Tibial artery (tissue), 4 donors: ENCODE data around the gene IFNGR1.

Experiments
- DNase-seq, 2 donors: peaks; one replicate each; pipeline ENCODE4 v3.0.0-alpha.2; 2019
- H3K27ac ChIP-seq, 2 donors: fragments of 200-600 bp; sonication (generic) in 1 of 2; 1 replicate in 1 of 2; 2 replicates in 1 of 2; pipeline ENCODE4 v1.5.1; 2018 to 2019; ENCODE audit warnings: mild to moderate bottlenecking in 1 of 2
- H3K27me3 ChIP-seq, 2 donors: fragments of 200-600 bp; sonication (generic) in 1 of 2; one replicate each; pipeline versions ENCODE4 v1.5.1 to v1.6.0; 2016 to 2019
- H3K36me3 ChIP-seq, 3 donors: fragments of 200-600 bp; sonication (generic) in 2 of 3; one replicate each; pipeline ENCODE4 v1.5.1; 2016 to 2019; ENCODE audit warnings: mild to moderate bottlenecking in 2 of 3
- H3K4me1 ChIP-seq, 4 donors: fragments of 200-600 bp; sonication (generic) in 2 of 4; 1 replicate in 3 of 4; 2 replicates in 1 of 4; pipeline ENCODE4 v1.5.1; 2016 to 2019
- H3K4me3 ChIP-seq, 2 donors: fragments of 200-600 bp; sonication (generic) in 1 of 2; 1 replicate in 1 of 2; 2 replicates in 1 of 2; pipeline ENCODE4 v1.5.1; 2018 to 2019; ENCODE audit warnings: mild to moderate bottlenecking in 2 of 2
- H3K9me3 ChIP-seq, 3 donors: fragments of 200-600 bp; sonication (generic) in 1 of 3; one replicate each; pipeline ENCODE4 v1.5.1; 2016 to 2019
- CTCF ChIP-seq, 2 experiments: fragments of 200-600 bp in 1 of 2; fragments of 450-650 bp in 1 of 2; IDR thresholded peaks; one replicate each; pipeline ENCODE4 v1.5.1; 2017 to 2019; ENCODE audit warnings: antibody characterized with exemption in 2 of 2, mild to moderate bottlenecking in 1 of 2, moderate library complexity in 1 of 2
- intact Hi-C: fragments of 100-400 bp; cut with DNase I; formaldehyde crosslinking; loops from one replicate; pipeline ENCODE4 v1.15.0; 2023; ENCODE audit warnings: low total_unique reads

IFNGR1 gene

DNA sequence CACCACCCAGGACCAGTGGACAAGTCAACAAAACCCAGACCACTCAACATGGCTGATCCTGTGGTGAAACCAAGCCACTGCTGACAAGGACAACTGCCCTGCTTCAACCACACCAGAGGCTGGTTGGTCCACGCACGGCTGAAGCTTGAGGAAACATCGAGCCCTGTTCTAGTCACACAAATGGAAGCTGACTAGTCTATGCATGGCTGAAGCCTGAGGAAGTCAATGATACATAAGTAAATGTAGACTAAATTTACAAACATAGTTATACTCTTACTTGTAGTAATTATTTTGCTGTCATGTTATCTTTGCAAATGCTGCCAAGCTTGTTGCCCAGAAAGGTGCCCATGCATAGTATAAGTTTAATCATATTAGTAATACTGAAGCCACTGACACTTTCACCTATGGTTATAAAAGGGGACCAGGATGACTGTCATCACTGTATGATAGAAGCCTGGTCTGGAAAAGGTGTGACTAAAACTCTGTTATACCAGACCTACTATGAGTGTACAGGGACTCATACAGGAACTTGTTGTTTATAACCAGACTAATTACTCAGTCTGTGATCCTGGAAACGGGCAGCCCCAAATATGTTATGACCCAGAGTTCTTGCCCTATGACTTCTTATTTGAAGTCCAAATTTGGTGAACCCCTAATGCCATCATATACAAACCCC is 51.3 kb downstream of the IFNGR1 start:
- no peak for DNase-seq
- Histone ChIP-seq H3K36me3 (no peaks in the 10 kb centered on the region), H3K27me3 (no peaks in the 10 kb centered on the region), H3K4me1 (peaks cover 0 to 3% (median 0%) of the 10 kb centered on the region in 4 donors), H3K9me3 (no peaks in the 10 kb centered on the region), H3K4me3 (no peak overlapping the region), H3K27ac (no peak overlapping the region)
- no peak for TF ChIP-seq CTCF (IDR thresholded peaks at IDR 0.05)
- intact Hi-C loops, result no loop called here

- no peak overlapping the region for H3K27ac ChIP-seq
- DNase-seq, result no peak
- peaks cover 0 to 3% (median 0%) of the 10 kb centered on the region in 4 donors for H3K4me1 ChIP-seq
- H3K4me3 ChIP-seq, result no peak overlapping the region
- intact Hi-C loops, result no loop called here
- TF ChIP-seq CTCF (IDR thresholded peaks at IDR 0.05), result no peak
- no peaks in the 10 kb centered on the region for H3K36me3 ChIP-seq
- H3K27me3 ChIP-seq, result no peaks in the 10 kb centered on the region
- no peaks in the 10 kb centered on the region for H3K9me3 ChIP-seq
Measured at GRCh38 chr6:137166247-137167098, 52.7 kb downstream of the IFNGR1 start.

DNA sequence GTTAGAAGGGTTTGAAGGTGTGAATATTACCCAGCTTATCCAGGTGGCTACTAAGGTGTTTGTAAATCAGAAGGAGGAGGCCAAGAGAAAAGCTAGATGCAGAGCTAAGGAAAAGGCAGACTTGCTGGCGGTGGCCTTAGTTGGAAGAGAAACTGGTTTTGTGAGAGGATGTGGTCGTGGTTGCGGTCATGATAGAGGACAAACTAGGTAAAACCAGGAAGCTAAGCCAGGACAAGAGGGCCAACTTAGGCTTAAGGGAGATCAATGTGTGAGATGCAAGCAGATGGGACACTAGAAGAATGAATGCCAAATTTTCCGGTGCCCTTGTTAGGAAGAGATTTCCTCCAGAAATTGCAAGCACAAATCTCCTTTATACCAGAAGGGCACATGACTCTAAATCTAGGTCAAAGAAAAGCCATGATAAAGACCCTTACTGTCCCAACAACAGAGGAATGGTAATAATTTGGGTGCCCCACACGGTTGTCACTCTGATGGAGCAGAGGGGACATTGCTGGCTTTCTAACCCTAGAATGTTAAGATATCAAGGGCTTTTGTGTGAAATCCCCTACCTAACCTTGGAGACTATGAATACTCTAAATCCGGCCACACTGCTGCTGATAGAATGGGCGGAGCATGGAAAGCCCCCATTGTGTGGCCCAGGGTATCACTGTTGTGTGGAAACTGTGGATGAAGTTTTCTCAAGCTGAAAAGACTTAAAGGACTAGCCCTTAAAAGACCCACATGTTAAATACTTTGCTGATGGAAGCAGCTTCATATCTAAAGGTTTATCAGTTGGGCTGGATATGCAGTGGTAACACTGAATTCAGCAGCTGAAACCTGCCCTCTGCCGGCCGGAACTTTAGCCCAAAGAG is 53.6 kb downstream of the IFNGR1 start:
- H3K27ac ChIP-seq, result no peak overlapping the region
- intact Hi-C loops, result no loop called here
- no peaks in the 10 kb centered on the region for H3K4me1 ChIP-seq
- TF ChIP-seq CTCF (IDR thresholded peaks at IDR 0.05), result no peak
- H3K4me3 ChIP-seq, result no peak overlapping the region
- H3K36me3 ChIP-seq, result no peaks in the 10 kb centered on the region
- no peak for DNase-seq
- H3K9me3 ChIP-seq, result no peaks in the 10 kb centered on the region
- no peaks in the 10 kb centered on the region for H3K27me3 ChIP-seq

- Histone ChIP-seq H3K27ac (no peak overlapping the region), H3K9me3 (no peaks in the 10 kb centered on the region), H3K4me3 (no peak overlapping the region), H3K36me3 (no peaks in the 10 kb centered on the region), H3K27me3 (no peaks in the 10 kb centered on the region), H3K4me1 (no peaks in the 10 kb centered on the region)
- intact Hi-C loops, result no loop called here
- DNase-seq, result no peak
- TF ChIP-seq CTCF (IDR thresholded peaks at IDR 0.05), result no peak
Measured at GRCh38 chr6:137163732-137164318, 55.4 kb downstream of the IFNGR1 start.

GRCh38 chr6:137162692-137163306 is 56.4 kb downstream of the IFNGR1 start:
- TF ChIP-seq CTCF (IDR thresholded peaks at IDR 0.05), result no peak
- intact Hi-C loops, result no loop called here
- no peak overlapping the region for H3K27ac ChIP-seq

More at GRCh38 chr6:137162692-137163306, 56.4 kb downstream of the IFNGR1 start:
- H3K9me3 ChIP-seq, result no peaks in the 10 kb centered on the region
- no peak overlapping the region for H3K4me3 ChIP-seq
- no peaks in the 10 kb centered on the region for H3K27me3 ChIP-seq
- DNase-seq, result no peak
- H3K36me3 ChIP-seq, result no peaks in the 10 kb centered on the region
- H3K4me1 ChIP-seq, result no peaks in the 10 kb centered on the region
